Measurements from ENCODE around the gene PYGL.
"Not testable (repeated sequence)": the region's sequence is repeated elsewhere in the genome, so short reads cannot be mapped to it uniquely, and the experiment has no call there.

- not testable (repeated sequence) for TF ChIP-seq CTCF, POLR2A (IDR thresholded peaks at IDR 0.05)
Measured at GRCh38 chr14:50941638-50942037, 2.6 kb downstream of the PYGL start.
